ENCODE results near the gene SPATS2L.

SPATS2L gene

GRCh38 chr2:200450288-200450687 lies 143.8 kb downstream of the SPATS2L start:
- H3K27ac ChIP-seq (ENCODE audit: poor library complexity, severe bottlenecking) = no peak overlapping the region
- H3K4me1 ChIP-seq (ENCODE audit: insufficient read depth, poor library complexity, severe bottlenecking) = no peaks in the 10 kb centered on the region
- no peak overlapping the region for H3K4me3 ChIP-seq (ENCODE audit: severe bottlenecking)
- TF ChIP-seq CTCF (IDR thresholded peaks at IDR 0.05; ENCODE audit: poor library complexity, severe bottlenecking) = no peak
- no peaks in the 10 kb centered on the region for H3K27me3 ChIP-seq (ENCODE audit: insufficient read depth, poor library complexity, severe bottlenecking)
- no peak for ATAC-seq (ENCODE audit: low read depth)
- no peak for DNase-seq (ENCODE audit: low spot score)
- no peaks in the 10 kb centered on the region for H3K36me3 ChIP-seq (ENCODE audit: low read depth)
- no peaks in the 10 kb centered on the region for H3K9me3 ChIP-seq (ENCODE audit: severe bottlenecking)

- Histone ChIP-seq H3K4me1 (ENCODE audit: insufficient read depth, poor library complexity, severe bottlenecking) (no peaks in the 10 kb centered on the region), H3K4me3 (ENCODE audit: severe bottlenecking) (no peak overlapping the region), H3K27ac (ENCODE audit: poor library complexity, severe bottlenecking) (no peak overlapping the region), H3K9me3 (ENCODE audit: severe bottlenecking) (no peaks in the 10 kb centered on the region), H3K36me3 (ENCODE audit: low read depth) (no peaks in the 10 kb centered on the region), H3K27me3 (ENCODE audit: insufficient read depth, poor library complexity, severe bottlenecking) (no peaks in the 10 kb centered on the region)
- ATAC-seq (ENCODE audit: low read depth) (no peak), DNase-seq (ENCODE audit: low spot score) (no peak)
- no peak for TF ChIP-seq CTCF (IDR thresholded peaks at IDR 0.05; ENCODE audit: poor library complexity, severe bottlenecking)
Observed at GRCh38 chr2:200451511-200451910, 145.0 kb downstream of the SPATS2L start.

GRCh38 chr2:200452377-200452776 lies 145.9 kb downstream of the SPATS2L start:
- Histone ChIP-seq H3K9me3 (ENCODE audit: severe bottlenecking) (no peaks in the 10 kb centered on the region), H3K4me3 (ENCODE audit: severe bottlenecking) (no peak overlapping the region), H3K27ac (ENCODE audit: poor library complexity, severe bottlenecking) (no peak overlapping the region), H3K36me3 (ENCODE audit: low read depth) (no peaks in the 10 kb centered on the region), H3K27me3 (ENCODE audit: insufficient read depth, poor library complexity, severe bottlenecking) (no peaks in the 10 kb centered on the region), H3K4me1 (ENCODE audit: insufficient read depth, poor library complexity, severe bottlenecking) (no peaks in the 10 kb centered on the region)
- no peak for TF ChIP-seq CTCF (IDR thresholded peaks at IDR 0.05; ENCODE audit: poor library complexity, severe bottlenecking)
- ATAC-seq (ENCODE audit: low read depth) = no peak
- DNase-seq (ENCODE audit: low spot score) = no peak

- H3K9me3 ChIP-seq (ENCODE audit: severe bottlenecking) = no peaks in the 10 kb centered on the region
- no peaks in the 10 kb centered on the region for H3K36me3 ChIP-seq (ENCODE audit: low read depth)
- H3K4me1 ChIP-seq (ENCODE audit: insufficient read depth, poor library complexity, severe bottlenecking) = no peaks in the 10 kb centered on the region
- H3K27me3 ChIP-seq (ENCODE audit: insufficient read depth, poor library complexity, severe bottlenecking) = no peaks in the 10 kb centered on the region
- ATAC-seq (ENCODE audit: low read depth) (no peak), DNase-seq (ENCODE audit: low spot score) (no peak)
- H3K4me3 ChIP-seq (ENCODE audit: severe bottlenecking) = no peak overlapping the region
- no peak overlapping the region for H3K27ac ChIP-seq (ENCODE audit: poor library complexity, severe bottlenecking)
- no peak for TF ChIP-seq CTCF (IDR thresholded peaks at IDR 0.05; ENCODE audit: poor library complexity, severe bottlenecking)
Observed at GRCh38 chr2:200453142-200453852, 146.8 kb downstream of the SPATS2L start.

GRCh38 chr2:200453853-200454534 lies 147.5 kb downstream of the SPATS2L start:
- Histone ChIP-seq H3K4me1 (ENCODE audit: insufficient read depth, poor library complexity, severe bottlenecking) (no peaks in the 10 kb centered on the region), H3K36me3 (ENCODE audit: low read depth) (no peaks in the 10 kb centered on the region), H3K4me3 (ENCODE audit: severe bottlenecking) (no peak overlapping the region), H3K27me3 (ENCODE audit: insufficient read depth, poor library complexity, severe bottlenecking) (no peaks in the 10 kb centered on the region), H3K27ac (ENCODE audit: poor library complexity, severe bottlenecking) (no peak overlapping the region), H3K9me3 (ENCODE audit: severe bottlenecking) (no peaks in the 10 kb centered on the region)
- no peak for TF ChIP-seq CTCF (IDR thresholded peaks at IDR 0.05; ENCODE audit: poor library complexity, severe bottlenecking)
- DNase-seq (ENCODE audit: low spot score) = no peak
- no peak for ATAC-seq (ENCODE audit: low read depth)
